LNCaP clone FGC (cell line): ENCODE results near the gene FAAP20.

Experiments
- DNase-seq: peaks from one replicate; pipeline ENCODE4 v3.0.0-alpha.2; 2011; ENCODE audit warnings: low read depth
- H3K4me3 ChIP-seq: 2 replicates; pipeline ENCODE4 v1.5.1; 2011; ENCODE audit warnings: mild to moderate bottlenecking, low read depth, low read length, control low read depth
- TF ChIP-seq, protein P1 (sequence below): IDR thresholded peaks from 2 replicates; pipeline ENCODE4 v1.5.1; 2012; ENCODE audit warnings: mild to moderate bottlenecking; ENCODE audit not compliant: control insufficient read depth, insufficient read depth; ENCODE audit errors: extremely low read depth

Gene FAAP20

DNA sequence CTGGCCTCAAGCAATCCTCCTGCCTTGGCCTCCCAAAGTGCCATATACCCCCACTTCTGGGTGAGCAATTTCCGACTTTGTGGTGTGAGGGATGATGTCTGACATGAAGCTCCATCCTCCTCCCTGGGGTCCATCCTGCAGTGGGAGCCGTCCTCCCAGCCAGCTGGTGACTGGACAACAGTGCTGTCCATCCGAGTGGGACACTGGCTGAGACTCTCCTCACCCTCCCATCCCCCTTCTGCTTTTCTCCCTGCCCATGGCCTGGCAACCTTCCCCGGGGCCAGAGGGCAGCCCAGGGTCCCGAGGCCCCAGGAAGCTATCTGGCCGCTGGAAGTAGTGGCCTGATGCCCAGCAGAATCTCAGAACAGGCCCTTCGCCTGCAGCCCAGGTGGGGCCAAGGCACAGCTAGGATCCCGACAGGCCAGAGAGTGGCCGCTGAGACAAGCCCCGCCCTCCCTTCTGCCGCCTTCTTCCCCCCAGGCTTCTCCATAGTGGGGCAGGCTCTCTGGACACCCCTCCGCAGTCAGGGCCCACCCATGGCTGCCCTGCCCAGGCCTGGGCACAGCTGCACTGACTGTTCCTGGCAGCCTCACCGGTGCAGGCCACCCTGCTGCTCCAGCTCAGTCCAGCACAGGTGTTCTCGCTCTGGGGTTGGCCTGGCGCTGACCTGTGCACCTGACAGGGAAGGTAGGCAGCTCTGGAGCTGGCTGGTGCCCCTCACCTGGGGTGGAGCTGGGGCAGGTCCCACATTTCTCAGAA is 8.4 kb upstream of the FAAP20 start:
- DNase-seq, result no peak
- TF ChIP-seq, protein P1, sequence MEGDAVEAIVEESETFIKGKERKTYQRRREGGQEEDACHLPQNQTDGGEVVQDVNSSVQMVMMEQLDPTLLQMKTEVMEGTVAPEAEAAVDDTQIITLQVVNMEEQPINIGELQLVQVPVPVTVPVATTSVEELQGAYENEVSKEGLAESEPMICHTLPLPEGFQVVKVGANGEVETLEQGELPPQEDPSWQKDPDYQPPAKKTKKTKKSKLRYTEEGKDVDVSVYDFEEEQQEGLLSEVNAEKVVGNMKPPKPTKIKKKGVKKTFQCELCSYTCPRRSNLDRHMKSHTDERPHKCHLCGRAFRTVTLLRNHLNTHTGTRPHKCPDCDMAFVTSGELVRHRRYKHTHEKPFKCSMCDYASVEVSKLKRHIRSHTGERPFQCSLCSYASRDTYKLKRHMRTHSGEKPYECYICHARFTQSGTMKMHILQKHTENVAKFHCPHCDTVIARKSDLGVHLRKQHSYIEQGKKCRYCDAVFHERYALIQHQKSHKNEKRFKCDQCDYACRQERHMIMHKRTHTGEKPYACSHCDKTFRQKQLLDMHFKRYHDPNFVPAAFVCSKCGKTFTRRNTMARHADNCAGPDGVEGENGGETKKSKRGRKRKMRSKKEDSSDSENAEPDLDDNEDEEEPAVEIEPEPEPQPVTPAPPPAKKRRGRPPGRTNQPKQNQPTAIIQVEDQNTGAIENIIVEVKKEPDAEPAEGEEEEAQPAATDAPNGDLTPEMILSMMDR, result no peak
- H3K4me3 ChIP-seq, result no peak overlapping the region

DNA sequence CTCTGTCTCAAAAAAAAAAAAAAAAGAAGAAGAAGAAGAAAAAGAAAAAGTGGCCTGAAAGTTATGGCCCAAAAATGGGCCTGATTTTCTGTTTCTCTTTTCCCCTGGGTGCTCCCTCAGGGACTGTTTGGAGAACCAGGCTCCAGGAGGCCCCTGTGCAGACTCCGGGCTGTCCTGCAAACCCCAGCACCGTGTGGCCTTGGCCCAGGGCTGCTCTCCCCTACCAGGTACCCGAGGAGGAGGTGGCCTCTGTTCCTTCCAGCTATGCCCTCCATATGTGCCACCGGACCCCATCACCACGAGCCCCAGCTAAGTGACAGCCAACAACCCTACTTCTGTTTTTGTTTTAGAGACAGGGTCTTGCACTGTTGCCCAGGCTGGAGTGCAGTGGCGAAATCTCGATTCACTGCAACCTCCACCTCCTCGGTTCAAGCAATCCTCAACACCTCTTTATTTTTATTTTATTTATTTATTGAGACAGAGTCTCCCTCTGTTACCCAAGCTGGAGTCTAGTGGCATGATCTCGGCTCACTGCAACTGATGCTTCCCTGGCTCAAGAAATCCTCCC is 7.5 kb upstream of the FAAP20 start:
- no peak for DNase-seq
- TF ChIP-seq, protein P1, result no peak
- no peak overlapping the region for H3K4me3 ChIP-seq

DNA sequence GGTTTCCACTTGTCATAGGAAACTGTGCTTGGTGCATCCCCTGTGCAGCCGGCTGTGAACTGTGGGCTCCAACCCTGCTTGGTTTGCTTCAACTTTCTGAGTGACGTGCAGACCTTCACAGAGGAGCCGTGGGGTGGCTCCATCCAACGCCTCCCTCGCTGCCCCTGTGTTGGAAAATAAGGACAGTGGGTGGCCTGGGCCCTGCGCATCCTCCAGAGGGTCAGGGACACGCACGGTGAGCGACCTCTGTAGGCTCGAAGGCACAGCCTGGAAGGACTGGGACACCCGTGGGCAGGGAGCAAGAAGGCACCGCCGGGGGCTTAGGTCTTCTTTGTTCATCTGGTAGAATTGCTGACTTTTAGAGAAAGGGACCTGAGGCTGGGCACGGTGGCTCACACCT is 6.5 kb upstream of the FAAP20 start:
- TF ChIP-seq, protein P1, result no peak
- no peak for DNase-seq
- H3K4me3 ChIP-seq, result no peak overlapping the region

DNA sequence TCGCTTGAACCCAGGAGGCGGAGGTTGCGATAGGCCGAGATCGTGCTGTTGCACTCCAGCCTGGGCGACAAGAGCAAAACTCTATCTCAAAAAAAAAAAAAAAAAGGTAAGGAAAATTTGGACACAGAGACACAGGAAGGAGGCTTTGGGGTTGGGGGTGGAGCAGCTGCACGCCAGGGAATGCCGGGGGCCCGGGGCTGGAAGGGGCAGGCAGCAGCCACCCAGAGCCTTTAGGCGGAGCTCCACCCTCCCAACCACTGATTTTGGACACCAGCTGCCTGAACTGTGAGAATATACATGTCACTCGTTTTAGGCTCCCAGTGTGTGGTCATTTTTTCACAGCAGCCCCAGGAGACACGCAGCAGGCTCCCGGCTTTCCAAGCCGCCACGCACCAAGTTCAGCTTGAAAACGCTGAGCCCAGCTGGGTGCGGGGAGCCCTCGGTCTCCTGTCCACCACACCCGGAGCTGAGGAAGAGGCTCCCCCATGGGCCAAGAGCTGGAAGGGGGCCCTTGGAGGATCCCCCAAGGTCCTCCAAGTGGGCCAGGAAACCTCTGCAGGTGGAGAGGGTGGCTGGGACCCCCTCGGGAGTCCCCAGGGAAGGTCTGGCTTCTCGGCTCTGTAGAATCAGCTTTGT is 5.9 kb upstream of the FAAP20 start:
- DNase-seq, result no peak
- H3K4me3 ChIP-seq, result peak overlapping the region; percentile 58; the same call in 1 of the 2 replicates
- TF ChIP-seq, protein P1, result no peak

DNA sequence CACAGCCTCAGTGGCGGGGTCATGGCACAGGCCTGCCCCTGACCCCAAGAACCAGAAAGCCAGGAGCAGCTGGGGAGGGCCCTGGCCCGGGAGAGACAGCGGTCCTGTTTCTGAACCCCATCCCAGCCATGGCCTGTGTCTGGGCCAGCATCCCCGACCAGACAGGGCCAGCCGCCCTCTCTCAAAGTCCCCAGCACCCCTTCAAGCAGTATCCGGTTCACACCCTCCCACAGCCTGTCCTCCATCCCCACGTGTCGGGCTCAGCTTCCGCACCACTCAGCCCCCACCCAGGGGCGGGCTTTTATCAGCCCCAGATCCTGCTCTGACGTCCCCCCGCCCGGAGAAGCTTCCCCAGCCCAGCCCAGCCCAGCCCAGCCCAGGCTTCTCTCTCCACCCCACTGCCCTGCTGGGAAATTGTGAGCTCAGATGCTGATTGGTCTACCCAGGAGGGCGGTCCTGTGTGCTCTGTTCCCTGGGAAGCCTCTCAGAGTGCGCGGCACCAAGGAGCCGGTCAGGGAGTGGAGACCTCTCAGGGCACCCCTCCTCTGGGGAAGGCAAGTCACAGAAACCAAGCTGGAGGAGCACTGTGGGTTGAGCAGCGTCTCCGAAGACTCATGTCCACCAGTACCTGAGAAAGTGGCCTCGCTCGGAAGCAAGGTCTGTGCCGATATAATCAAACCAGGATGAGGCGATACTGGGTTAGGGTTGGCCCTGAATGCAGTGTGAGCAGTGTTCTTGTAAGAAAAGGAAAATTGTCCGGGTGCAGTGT is 4.7 kb upstream of the FAAP20 start:
- peak; percentile 42 for DNase-seq
- H3K4me3 ChIP-seq, result peak overlapping the region; percentile 58
- TF ChIP-seq, protein P1, result no peak

DNA sequence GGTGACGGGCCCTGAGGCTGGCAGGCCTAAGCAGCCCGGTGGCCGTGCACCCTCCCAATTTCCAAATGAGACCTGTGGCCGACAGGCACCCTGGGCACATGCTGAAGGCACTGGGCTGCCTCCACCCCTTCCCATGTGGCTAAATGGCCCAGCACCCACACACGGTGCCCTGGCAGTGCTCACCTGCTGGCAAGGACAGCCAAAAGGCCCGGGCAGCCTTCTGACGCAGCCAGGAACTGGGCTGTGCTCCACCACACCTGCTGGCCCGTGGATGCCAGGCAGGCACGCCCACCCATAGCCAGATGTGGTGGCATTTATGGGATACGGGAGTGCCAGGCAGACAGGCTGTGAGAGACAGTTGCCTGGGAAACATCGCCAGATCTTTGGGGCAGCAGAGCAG is 4.0 kb upstream of the FAAP20 start:
- DNase-seq, result peak; percentile 26
- H3K4me3 ChIP-seq, result no peak overlapping the region
- TF ChIP-seq, protein P1, result no peak
